Neural cell (in vitro differentiated cells): ENCODE data around the gene UGT2B15.
"Not testable (repeated sequence)": the region's sequence is repeated elsewhere in the genome, so short reads cannot be mapped to it uniquely, and the experiment has no call there.

Source experiments
- CTCF ChIP-seq: fragments of 450-650 bp; IDR thresholded peaks from 2 replicates; pipeline ENCODE4 v1.5.1; 2014; ENCODE audit warnings: antibody characterized with exemption, mild to moderate bottlenecking, moderate library complexity; ENCODE audit not compliant: poor library complexity, severe bottlenecking
- EZH2 ChIP-seq: fragments of 200-600, 300-800 bp; shearing (Covaris generic), sonication (generic); IDR thresholded peaks from 2 replicates; pipeline ENCODE4 v1.6.1; 2014; ENCODE audit warnings: antibody characterized with exemption, low read length, borderline replicate concordance, mild to moderate bottlenecking; ENCODE audit not compliant: insufficient read depth, poor library complexity, severe bottlenecking

DNA sequence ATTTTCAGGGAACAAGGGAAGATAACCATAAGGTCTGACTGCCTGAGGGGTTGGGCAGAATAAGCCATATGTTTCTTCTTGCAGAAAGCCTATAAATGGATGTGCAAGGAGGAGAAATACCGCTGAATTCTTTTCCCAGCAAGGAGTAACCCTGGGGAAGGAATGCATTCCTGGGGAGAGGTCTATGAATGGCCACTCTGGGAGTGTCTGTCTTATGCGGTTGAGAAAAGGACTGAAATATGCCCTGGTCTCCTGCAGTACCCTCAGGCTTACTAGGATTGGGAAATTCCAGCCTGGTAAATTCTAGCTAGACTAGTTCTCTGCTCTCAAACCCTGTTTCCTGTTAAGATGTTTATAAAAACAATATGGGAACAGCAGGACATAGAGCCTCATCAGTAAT lies 32.7 kb upstream of the UGT2B15 start:
- TF ChIP-seq EZH2, CTCF: not testable (repeated sequence)
